Left lung (tissue), 10 donors: ENCODE results near the gene HILPDA. TPM values are rescaled to one million over a fixed set of nuclear protein-coding genes. Genes with fewer than 3 reads are reported as not detected.

Experiments used
- ATAC-seq: fragments of 200-7000 bp; cut with Tn5 transposase; one replicate; pipeline ENCODE4 v1.9.1; 2020; ENCODE audit warnings: moderate library complexity
- DNase-seq, 4 donors: peaks; one replicate each; pipeline ENCODE4 v3.0.0-alpha.2; 2013 to 2020
- H3K27ac ChIP-seq, 2 donors: fragments of 200-600 bp; sonication (generic) in 1 of 2; one replicate each; pipeline versions ENCODE4 v1.5.0 to v1.8.0; 2020 to 2021
- H3K27me3 ChIP-seq, 2 donors: fragments of 200-600 bp; sonication (generic) in 1 of 2; one replicate each; pipeline versions ENCODE4 v1.5.0 to v1.8.0; 2020 to 2021
- H3K36me3 ChIP-seq, 2 donors: fragments of 200-600 bp; sonication (generic) in 1 of 2; one replicate each; pipeline versions ENCODE4 v1.5.0 to v1.8.0; 2020 to 2021
- H3K4me1 ChIP-seq, 2 donors: fragments of 200-600 bp; one replicate each; pipeline ENCODE4 v1.8.0; 2021
- H3K4me3 ChIP-seq, 2 donors: fragments of 200-600 bp; sonication (generic) in 1 of 2; one replicate each; pipeline versions ENCODE4 v1.5.0 to v1.8.0; 2020 to 2021; ENCODE audit warnings: mild to moderate bottlenecking in 1 of 2
- H3K9me3 ChIP-seq, 2 donors: fragments of 200-600 bp; sonication (generic) in 1 of 2; one replicate each; pipeline versions ENCODE4 v1.5.0 to v1.8.0; 2020 to 2021
- CTCF ChIP-seq, 2 donors: fragments of 200-600 bp; sonication (generic) in 1 of 2; IDR thresholded peaks; one replicate each; pipeline versions ENCODE4 v1.5.0 to v1.8.0; 2021; ENCODE audit warnings: antibody characterized with exemption in 2 of 2
- intact Hi-C, 2 donors: fragments of 100-400 bp; cut with DNase I; formaldehyde crosslinking; loops; one replicate each; pipeline versions ENCODE4 v1.11.2 to v1.14.2; 2022
- polyA plus RNA-seq, 6 donors: library from polyadenylated mRNA; unstranded; fragments of 120-200 nt; gene quantifications; one replicate each; pipeline ENCODE4 v1.2.1, GENCODE V29; 2013; ENCODE audit not compliant: insufficient read length in 6 of 6
- total RNA-seq, 2 donors: library from RNA; stranded (reverse); fragmentation: NEBNext Ultra II Directional; extraction: Animal tissue kit (Norgen Biotek cat#: 25700); gene quantifications; one replicate each; pipeline ENCODE4 v1.2.1, GENCODE V29; 2021
- donor health status: DM: no; HTN: yes; CAD: no.
- donor health status: DM: no; HTN: no; CAD: no.

Gene HILPDA
- total and polyA plus RNA-seq, 8 donors = 10.2 to 39.1 (median 33.3) TPM

- H3K4me1 ChIP-seq = peaks cover 29 to 67% of the 10 kb centered on the region in 2 donors
- no peaks in the 10 kb centered on the region for H3K9me3 ChIP-seq
- no peak for TF ChIP-seq CTCF (IDR thresholded peaks at IDR 0.05)
- no peak for ATAC-seq
- peak overlapping the region in 1 of 2 donors; percentile 76 for H3K4me3 ChIP-seq
- intact Hi-C loops = no loop called here
- H3K27me3 ChIP-seq = no peaks in the 10 kb centered on the region
- DNase-seq = peak in 1 of 4 donors; percentile 77
- peak overlapping the region; percentile 95 for H3K27ac ChIP-seq
- H3K36me3 ChIP-seq = peaks cover 0 to 6% of the 10 kb centered on the region in 2 donors
These were observed 47.6 kb upstream of the HILPDA start for GRCh38 chr7:128407751-128408708.

- Histone ChIP-seq H3K4me1 (peaks cover 29 to 60% of the 10 kb centered on the region in 2 donors), H3K27ac (peak overlapping the region; percentile 95), H3K9me3 (no peaks in the 10 kb centered on the region), H3K4me3 (peak overlapping the region; percentile 69 to 76), H3K27me3 (no peaks in the 10 kb centered on the region), H3K36me3 (peaks cover 0 to 3% of the 10 kb centered on the region in 2 donors)
- DNase-seq (peak in 3 of 4 donors; percentile 44 to 78 (median 55)), ATAC-seq (no peak)
- TF ChIP-seq CTCF (IDR thresholded peaks at IDR 0.05) = no peak
- intact Hi-C loops = no loop called here
These were observed 46.7 kb upstream of the HILPDA start for GRCh38 chr7:128408709-128409595.

GRCh38 chr7:128409596-128410450, 45.9 kb upstream of the HILPDA start, which contains the start of gene IMPDH1:
Gene IMPDH1 (minus strand): TSS chr7:128409982. CDS start chr7:128409901, 81 bp downstream.
- Histone ChIP-seq H3K9me3 (no peaks in the 10 kb centered on the region), H3K27ac (peak within 1 kb of the TSS; percentile 95), H3K4me3 (peak within 1 kb of the TSS; percentile 69 to 76), H3K4me1 (peaks cover 22 to 52% of the 10 kb centered on the region in 2 donors), H3K27me3 (no peaks in the 10 kb centered on the region), H3K36me3 (no peaks in the 10 kb centered on the region)
- peak; percentile 94 for ATAC-seq
- intact Hi-C loops = no loop called here
- no peak for TF ChIP-seq CTCF (IDR thresholded peaks at IDR 0.05)
- peak; percentile 81 to 99 (median 90) for DNase-seq

- Histone ChIP-seq H3K36me3 (no peaks in the 10 kb centered on the region), H3K9me3 (no peaks in the 10 kb centered on the region), H3K27ac (peak overlapping the region; percentile 95), H3K4me1 (peaks cover 16 to 46% of the 10 kb centered on the region in 2 donors), H3K27me3 (no peaks in the 10 kb centered on the region), H3K4me3 (peak overlapping the region; percentile 69 to 76)
- ATAC-seq (peak; percentile 67), DNase-seq (no peak)
- intact Hi-C loops = no loop called here
- no peak for TF ChIP-seq CTCF (IDR thresholded peaks at IDR 0.05)
These were observed 45.3 kb upstream of the HILPDA start for GRCh38 chr7:128410451-128410753.
